PC-3 (cell line): ENCODE data around the gene OTX1. TPM values are rescaled to one million over a fixed set of nuclear protein-coding genes. Genes with fewer than 3 reads are reported as not detected.

Experiments
- ATAC-seq: fragments of 200-7000 bp; cut with Tn5 transposase; 2 replicates; pipeline ENCODE4 v1.9.1; 2020; ENCODE audit warnings: mild to moderate bottlenecking, moderate library complexity
- BruUV-seq: library from RNA; stranded (reverse); fragments of 400-500 nt; replicated peaks from 2 replicates; lab custom pipeline; 2021; lab: Mats Ljungman, UMichigan
- CTCF ChIA-PET: fragments of 300-600 bp; sonication (Branson Sonifier 250); formaldehyde crosslinking; loops from one replicate; lab custom pipeline; 2022; ENCODE audit warnings: antibody characterized with exemption; lab: Charles Lee
- POLR2A ChIA-PET: fragments of 300-600 bp; sonication (Branson Sonifier 250); formaldehyde crosslinking; loops from one replicate; lab custom pipeline; 2022; ENCODE audit warnings: antibody characterized with exemption; ENCODE audit not compliant: unreplicated experiment; lab: Charles Lee
- DNase-seq: peaks from one replicate; pipeline ENCODE4 v3.0.0-alpha.2; 2015
- H2AFZ ChIP-seq: fragments of 300-600 bp; sonication (generic); 2 replicates; pipeline ENCODE4 v1.6.0; 2016; ENCODE audit warnings: antibody characterized with exemption, low read length
- H3F3A ChIP-seq: fragments of 300-600 bp; sonication (generic); one replicate; pipeline ENCODE4 v1.6.0; 2017; ENCODE audit warnings: antibody characterized with exemption, low read length, control low read depth, mild to moderate bottlenecking; ENCODE audit not compliant: unreplicated experiment
- H3K27ac ChIP-seq: fragments of 300-600 bp; sonication (generic); 2 replicates; pipeline ENCODE4 v1.5.1; 2016; ENCODE audit warnings: mild to moderate bottlenecking, low read length
- H3K27me3 ChIP-seq: fragments of 300-600 bp; sonication (generic); 2 replicates; pipeline ENCODE4 v1.6.1; 2016; ENCODE audit warnings: low read length, mixed read lengths
- H3K36me3 ChIP-seq: fragments of 300-600 bp; sonication (generic); 2 replicates; pipeline ENCODE4 v1.6.1; 2016; ENCODE audit warnings: low read depth, mixed run types, low read length, mixed read lengths
- H3K4me1 ChIP-seq: fragments of 300-600 bp; sonication (generic); 2 replicates; pipeline ENCODE4 v1.5.1; 2016; ENCODE audit warnings: low read length; ENCODE audit not compliant: insufficient read depth
- H3K4me2 ChIP-seq: fragments of 300-600 bp; sonication (generic); 2 replicates; pipeline ENCODE4 v1.6.0; 2016; ENCODE audit warnings: low read length
- H3K4me3 ChIP-seq: fragments of 300-600 bp; sonication (generic); 2 replicates; pipeline ENCODE4 v1.5.1; 2016; ENCODE audit warnings: mild to moderate bottlenecking, low read length, mixed read lengths
- H3K79me2 ChIP-seq: fragments of 300-600 bp; sonication (generic); 2 replicates; pipeline ENCODE4 v1.6.1; 2017; ENCODE audit warnings: low read length, mixed read lengths
- H3K9ac ChIP-seq: fragments of 300-600 bp; sonication (generic); 2 replicates; pipeline ENCODE4 v1.6.0; 2016; ENCODE audit warnings: mild to moderate bottlenecking, low read length
- H3K9me2 ChIP-seq: fragments of 300-600 bp; sonication (generic); replicated peaks from 2 replicates; pipeline ENCODE4 v1.6.1; 2016; ENCODE audit warnings: mixed run types, low read length, mixed read lengths
- H3K9me3 ChIP-seq: fragments of 300-600 bp; sonication (generic); 2 replicates; pipeline ENCODE4 v1.6.1; 2016; ENCODE audit warnings: low read length, mixed read lengths
- H4K20me1 ChIP-seq: fragments of 300-600 bp; sonication (generic); 2 replicates; pipeline ENCODE4 v1.6.1; 2016; ENCODE audit warnings: low read length, mixed read lengths
- EZH2 ChIP-seq: fragments of 300-600 bp; sonication (generic); IDR thresholded peaks from one replicate; pipeline ENCODE4 v1.6.1; 2017; ENCODE audit warnings: antibody characterized with exemption, mild to moderate bottlenecking, low read length; ENCODE audit not compliant: unreplicated experiment
- EZH2phosphoT487 ChIP-seq: fragments of 300-600 bp; sonication (generic); IDR thresholded peaks from 2 replicates; pipeline ENCODE4 v1.6.1; 2018; ENCODE audit warnings: mild to moderate bottlenecking, antibody characterized with exemption, low read length, borderline replicate concordance
- intact Hi-C: fragments of 100-400 bp; cut with micrococcal nuclease; formaldehyde crosslinking; loops from 2 replicates; pipeline ENCODE4 v1.9.0; 2023
- total RNA-seq: library from RNA; depleted of rRNA; stranded (reverse); fragments of >200 nt; gene quantifications from 2 replicates; pipeline ENCODE4 v1.2.3, GENCODE V29; 2014
- TF ChIP-seq, protein P1 (sequence below): fragments of 300-600 bp; sonication (generic); conservative IDR thresholded peaks from 2 replicates; pipeline ENCODE4 v1.5.1; 2017; ENCODE audit warnings: antibody characterized with exemption, low read depth, mild to moderate bottlenecking, low read length

OTX1 gene
- total RNA-seq, 1 experiment from 2014 or later, result 2.3 TPM

- CTCF ChIA-PET, result no interaction called here
- no peak overlapping the region for H3K27ac ChIP-seq
- H3K9me3 ChIP-seq, result no peaks in the 10 kb centered on the region
- H3K36me3 ChIP-seq, result no peaks in the 10 kb centered on the region
- POLR2A ChIA-PET, result no interaction called here
- peaks cover 7% of the 10 kb centered on the region for H3K79me2 ChIP-seq
- no peaks in the 10 kb centered on the region for H3K9me2 ChIP-seq
- BruUV-seq, result no TSS peak
- no peak overlapping the region for H3K4me2 ChIP-seq
- no peaks in the 10 kb centered on the region for H3F3A ChIP-seq
- no peak overlapping the region for H2AFZ ChIP-seq
- intact Hi-C loops, result no loop called here
- H3K4me3 ChIP-seq, result no peak overlapping the region
- DNase-seq (no peak), ATAC-seq (no peak)
- TF ChIP-seq EZH2 (no peak), EZH2phosphoT487 (no peak)
- TF ChIP-seq, protein P1, sequence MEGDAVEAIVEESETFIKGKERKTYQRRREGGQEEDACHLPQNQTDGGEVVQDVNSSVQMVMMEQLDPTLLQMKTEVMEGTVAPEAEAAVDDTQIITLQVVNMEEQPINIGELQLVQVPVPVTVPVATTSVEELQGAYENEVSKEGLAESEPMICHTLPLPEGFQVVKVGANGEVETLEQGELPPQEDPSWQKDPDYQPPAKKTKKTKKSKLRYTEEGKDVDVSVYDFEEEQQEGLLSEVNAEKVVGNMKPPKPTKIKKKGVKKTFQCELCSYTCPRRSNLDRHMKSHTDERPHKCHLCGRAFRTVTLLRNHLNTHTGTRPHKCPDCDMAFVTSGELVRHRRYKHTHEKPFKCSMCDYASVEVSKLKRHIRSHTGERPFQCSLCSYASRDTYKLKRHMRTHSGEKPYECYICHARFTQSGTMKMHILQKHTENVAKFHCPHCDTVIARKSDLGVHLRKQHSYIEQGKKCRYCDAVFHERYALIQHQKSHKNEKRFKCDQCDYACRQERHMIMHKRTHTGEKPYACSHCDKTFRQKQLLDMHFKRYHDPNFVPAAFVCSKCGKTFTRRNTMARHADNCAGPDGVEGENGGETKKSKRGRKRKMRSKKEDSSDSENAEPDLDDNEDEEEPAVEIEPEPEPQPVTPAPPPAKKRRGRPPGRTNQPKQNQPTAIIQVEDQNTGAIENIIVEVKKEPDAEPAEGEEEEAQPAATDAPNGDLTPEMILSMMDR, result no peak
- H4K20me1 ChIP-seq, result no peaks in the 10 kb centered on the region
- no peaks in the 10 kb centered on the region; the same call in 1 of the 2 replicates for H3K4me1 ChIP-seq
- H3K27me3 ChIP-seq, result no peaks in the 10 kb centered on the region
- no peak overlapping the region for H3K9ac ChIP-seq
Observed at GRCh38 chr2:63056107-63057050, 5.7 kb downstream of the OTX1 start.

GRCh38 chr2:63057249-63058143, 6.9 kb downstream of the OTX1 start:
- DNase-seq, result no peak
- intact Hi-C loops, result no loop called here
- Histone ChIP-seq H3K4me1 (no peaks in the 10 kb centered on the region), H3K36me3 (no peaks in the 10 kb centered on the region), H3K4me2 (no peak overlapping the region), H3F3A (no peaks in the 10 kb centered on the region), H2AFZ (no peak overlapping the region), H3K9ac (no peak overlapping the region), H3K4me3 (no peak overlapping the region), H3K9me2 (no peaks in the 10 kb centered on the region), H4K20me1 (no peaks in the 10 kb centered on the region), H3K27me3 (no peaks in the 10 kb centered on the region), H3K9me3 (no peaks in the 10 kb centered on the region), H3K79me2 (no peaks in the 10 kb centered on the region), H3K27ac (no peak overlapping the region)
- CTCF ChIA-PET, result no interaction called here
- no TSS peak for BruUV-seq
- TF ChIP-seq EZH2, result no peak
- TF ChIP-seq EZH2phosphoT487, result no peak
- TF ChIP-seq, protein P1, result no peak
- POLR2A ChIA-PET, result no interaction called here
- no peak for ATAC-seq
